Fibroblast of the aortic adventitia (primary cell): Measurements from ENCODE around the gene CRABP2. TPM values are rescaled to one million over a fixed set of nuclear protein-coding genes. Genes with fewer than 3 reads are reported as not detected.

Experiments used
- DNase-seq: peaks from one replicate; pipeline ENCODE4 v3.0.0-alpha.2; 2010; ENCODE audit warnings: low read depth
- H3K4me3 ChIP-seq: 2 replicates; pipeline ENCODE4 v1.5.1; 2011; ENCODE audit warnings: low read depth, mild to moderate bottlenecking, control low read depth, low read length, moderate library complexity
- CTCF ChIP-seq: IDR thresholded peaks from 2 replicates; pipeline ENCODE4 v1.5.1; 2011; ENCODE audit warnings: mild to moderate bottlenecking, low read length, control low read depth, inconsistent platforms; ENCODE audit not compliant: insufficient read depth
- total RNA-seq: library from RNA; depleted of rRNA; stranded (reverse); fragments of >200 nt; gene quantifications from 2 replicates; pipeline ENCODE4 v1.2.3, GENCODE V29; 2012; ENCODE audit warnings: low replicate concordance

Gene CRABP2
- total RNA-seq, 1 donor = 62.7 TPM

GRCh38 chr1:156696755-156697154 lies 8.6 kb downstream of the CRABP2 start:
- no peak for DNase-seq
- TF ChIP-seq CTCF = no peak
- H3K4me3 ChIP-seq = no peak overlapping the region

- H3K4me3 ChIP-seq = no peak overlapping the region
- no peak for TF ChIP-seq CTCF
- DNase-seq = no peak
Observed at GRCh38 chr1:156694690-156694962, 10.8 kb downstream of the CRABP2 start.

- H3K4me3 ChIP-seq = no peak overlapping the region
- TF ChIP-seq CTCF = no peak
- no peak for DNase-seq
Observed at GRCh38 chr1:156693848-156694689, 11.3 kb downstream of the CRABP2 start.

- no peak overlapping the region for H3K4me3 ChIP-seq
- no peak for DNase-seq
- no peak for TF ChIP-seq CTCF
Observed at GRCh38 chr1:156692925-156693847, 12.2 kb downstream of the CRABP2 start.

GRCh38 chr1:156692441-156692924 lies 12.9 kb downstream of the CRABP2 start:
- TF ChIP-seq CTCF = no peak
- H3K4me3 ChIP-seq = no peak overlapping the region
- DNase-seq = no peak

- no peak for DNase-seq
- TF ChIP-seq CTCF = peak; percentile 40
- H3K4me3 ChIP-seq = no peak overlapping the region
Observed at GRCh38 chr1:156691665-156692440, 13.5 kb downstream of the CRABP2 start.
